HG03060 (cell line): ENCODE measurements around the gene FBLN1.

ENCODE experiments used
- ATAC-seq: cut with Tn5 transposase; IDR thresholded peaks from one replicate; pipeline ENCODE4 v1.9.1; 2021; ENCODE audit warnings: low read depth, moderate number of reproducible peaks; ENCODE audit not compliant: unreplicated experiment

Gene FBLN1

GRCh38 chr22:45650721-45651120 lies 148.0 kb downstream of the FBLN1 start:
- ATAC-seq = no peak
